T-helper 17 cell (primary cell): ENCODE results near the gene TGFBI. TPM values are rescaled to one million over a fixed set of nuclear protein-coding genes. Genes with fewer than 3 reads are reported as not detected.

Experiments used
- ATAC-seq: fragments of 150-1000 bp; cut with Tn5 transposase; 2 replicates; pipeline ENCODE4 v1.10.0; 2021; ENCODE audit warnings: mild to moderate bottlenecking, moderate library complexity
- DNase-seq, 3 donors: peaks; one replicate each; pipeline versions ENCODE4 v3.0.0 to v3.0.0-alpha.2; 2020 to 2021
- H3K9me3 ChIP-seq: one replicate; pipeline ENCODE4 v1.7.0; 2013; ENCODE audit warnings: low read length, mild to moderate bottlenecking; ENCODE audit not compliant: control insufficient read depth, poor library complexity, severe bottlenecking
- H3K27ac Mint-ChIP-seq: one replicate; pipeline ENCODE4 v1.8.0; 2022; ENCODE audit warnings: mild to moderate bottlenecking, moderate library complexity, mixed read lengths
- H3K27me3 Mint-ChIP-seq: one replicate; pipeline ENCODE4 v1.8.0; 2022; ENCODE audit warnings: mixed read lengths
- H3K36me3 Mint-ChIP-seq: one replicate; pipeline ENCODE4 v1.8.0; 2022; ENCODE audit warnings: low read depth, mixed read lengths
- H3K4me1 Mint-ChIP-seq: one replicate; pipeline ENCODE4 v1.8.0; 2022; ENCODE audit warnings: mild to moderate bottlenecking, mixed read lengths
- H3K4me3 Mint-ChIP-seq: one replicate; pipeline ENCODE4 v1.8.0; 2022; ENCODE audit warnings: mild to moderate bottlenecking, moderate library complexity, mixed read lengths
- total RNA-seq, 4 donors: library from RNA in 2 of 4; stranded (reverse) in 2 of 4; gene quantifications; one replicate each; pipeline ENCODE4 v1.2.3 and lab custom pipeline; 2022 to 2026

The TGFBI gene
- total RNA-seq, 2 donors from 2014 or later, result 6.6 to 8.6 TPM

- Mint-ChIP-seq H3K4me1 (peaks cover 2% of the 10 kb centered on the region), H3K27ac (no peak overlapping the region), H3K27me3 (peaks cover 36% of the 10 kb centered on the region), H3K4me3 (no peak overlapping the region), H3K36me3 (no peaks in the 10 kb centered on the region)
- DNase-seq (no peak), ATAC-seq (no peak)
- H3K9me3 ChIP-seq, result no peaks in the 10 kb centered on the region
Observed at GRCh38 chr5:136094189-136094912, 65.6 kb downstream of the TGFBI start.

GRCh38 chr5:136094913-136095641 is 66.3 kb downstream of the TGFBI start:
- no peak overlapping the region for H3K4me3 Mint-ChIP-seq
- H3K9me3 ChIP-seq, result no peaks in the 10 kb centered on the region
- no peak overlapping the region for H3K27ac Mint-ChIP-seq
- DNase-seq, result no peak
- H3K4me1 Mint-ChIP-seq, result peaks cover 2% of the 10 kb centered on the region
- H3K36me3 Mint-ChIP-seq, result no peaks in the 10 kb centered on the region
- peaks cover 36% of the 10 kb centered on the region for H3K27me3 Mint-ChIP-seq
- ATAC-seq, result no peak

GRCh38 chr5:136098176-136098575 is 69.4 kb downstream of the TGFBI start:
- no peaks in the 10 kb centered on the region for H3K9me3 ChIP-seq
- H3K27me3 Mint-ChIP-seq, result peaks cover 33% of the 10 kb centered on the region
- no peaks in the 10 kb centered on the region for H3K4me1 Mint-ChIP-seq
- no peak overlapping the region for H3K4me3 Mint-ChIP-seq
- DNase-seq (no peak), ATAC-seq (no peak)
- H3K27ac Mint-ChIP-seq, result no peak overlapping the region
- no peaks in the 10 kb centered on the region for H3K36me3 Mint-ChIP-seq

GRCh38 chr5:136099870-136100269 is 71.1 kb downstream of the TGFBI start:
- Mint-ChIP-seq H3K4me3 (no peak overlapping the region), H3K36me3 (peaks cover 2% of the 10 kb centered on the region), H3K27ac (no peak overlapping the region), H3K4me1 (no peaks in the 10 kb centered on the region), H3K27me3 (peaks cover 25% of the 10 kb centered on the region)
- H3K9me3 ChIP-seq, result no peaks in the 10 kb centered on the region
- no peak for ATAC-seq
- no peak for DNase-seq

- Mint-ChIP-seq H3K4me3 (no peak overlapping the region), H3K4me1 (no peaks in the 10 kb centered on the region), H3K27me3 (peaks cover 22% of the 10 kb centered on the region), H3K27ac (no peak overlapping the region), H3K36me3 (peaks cover 2% of the 10 kb centered on the region)
- ATAC-seq, result no peak
- no peak for DNase-seq
- no peaks in the 10 kb centered on the region for H3K9me3 ChIP-seq
Observed at GRCh38 chr5:136101884-136102283, 73.1 kb downstream of the TGFBI start.

- DNase-seq (no peak), ATAC-seq (no peak)
Observed at GRCh38 chr5:136103118-136103517, 74.3 kb downstream of the TGFBI start.

GRCh38 chr5:136104306-136104965 is 75.6 kb downstream of the TGFBI start:
- H3K9me3 ChIP-seq, result no peaks in the 10 kb centered on the region
- DNase-seq (no peak), ATAC-seq (no peak)
- H3K4me3 Mint-ChIP-seq, result no peak overlapping the region
- H3K27me3 Mint-ChIP-seq, result peaks cover 20% of the 10 kb centered on the region
- H3K36me3 Mint-ChIP-seq, result peaks cover 2% of the 10 kb centered on the region
- H3K27ac Mint-ChIP-seq, result no peak overlapping the region
- no peaks in the 10 kb centered on the region for H3K4me1 Mint-ChIP-seq

More at GRCh38 chr5:136103118-136103517, 74.3 kb downstream of the TGFBI start:
- Mint-ChIP-seq H3K27ac (no peak overlapping the region), H3K27me3 (peaks cover 18% of the 10 kb centered on the region), H3K4me3 (no peak overlapping the region), H3K36me3 (peaks cover 2% of the 10 kb centered on the region), H3K4me1 (no peaks in the 10 kb centered on the region)
- H3K9me3 ChIP-seq, result no peaks in the 10 kb centered on the region

- Mint-ChIP-seq H3K27me3 (peaks cover 20% of the 10 kb centered on the region), H3K27ac (no peak overlapping the region), H3K36me3 (peaks cover 2% of the 10 kb centered on the region), H3K4me3 (no peak overlapping the region), H3K4me1 (peaks cover 2% of the 10 kb centered on the region)
- H3K9me3 ChIP-seq, result no peaks in the 10 kb centered on the region
- DNase-seq (no peak), ATAC-seq (no peak)
Observed at GRCh38 chr5:136106351-136107031, 77.7 kb downstream of the TGFBI start.

- H3K4me3 Mint-ChIP-seq, result no peak overlapping the region
- DNase-seq, result no peak
- H3K4me1 Mint-ChIP-seq, result peaks cover 2% of the 10 kb centered on the region
- H3K36me3 Mint-ChIP-seq, result peaks cover 2% of the 10 kb centered on the region
- no peak for ATAC-seq
- H3K9me3 ChIP-seq, result no peaks in the 10 kb centered on the region
- no peak overlapping the region for H3K27ac Mint-ChIP-seq
- H3K27me3 Mint-ChIP-seq, result peaks cover 27% of the 10 kb centered on the region
Observed at GRCh38 chr5:136108180-136108611, 79.4 kb downstream of the TGFBI start.

- peaks cover 23% of the 10 kb centered on the region for H3K27me3 Mint-ChIP-seq
- H3K9me3 ChIP-seq, result no peaks in the 10 kb centered on the region
- peaks cover 2% of the 10 kb centered on the region for H3K36me3 Mint-ChIP-seq
- no peak for DNase-seq
- no peak for ATAC-seq
- no peak overlapping the region for H3K27ac Mint-ChIP-seq
- H3K4me3 Mint-ChIP-seq, result no peak overlapping the region
- peaks cover 2% of the 10 kb centered on the region for H3K4me1 Mint-ChIP-seq
Observed at GRCh38 chr5:136108766-136109165, 80.0 kb downstream of the TGFBI start.

- H3K36me3 Mint-ChIP-seq, result peaks cover under 1% of the 10 kb centered on the region
- ATAC-seq (no peak), DNase-seq (no peak)
- peaks cover 20% of the 10 kb centered on the region for H3K27me3 Mint-ChIP-seq
- peaks cover 2% of the 10 kb centered on the region for H3K4me1 Mint-ChIP-seq
- H3K9me3 ChIP-seq, result no peaks in the 10 kb centered on the region
- no peak overlapping the region for H3K4me3 Mint-ChIP-seq
- H3K27ac Mint-ChIP-seq, result no peak overlapping the region
Observed at GRCh38 chr5:136109453-136110135, 80.8 kb downstream of the TGFBI start.
